NCI-H2081 treated with DMSO at 0.1 percent for 48 hours (cell line): ENCODE measurements around the gene BBS12.
"Not testable (repeated sequence)": the region's sequence is repeated elsewhere in the genome, so short reads cannot be mapped to it uniquely, and the experiment has no call there.

Experiments
- DNase-seq: peaks from one replicate; lab custom pipeline; 2025; lab: John Stamatoyannopoulos, UW

The BBS12 gene

GRCh38 chr4:122765692-122766352, 33.3 kb downstream of the BBS12 start:
- no peak for DNase-seq

- DNase-seq, result no peak
Observed at GRCh38 chr4:122766353-122766705, 33.8 kb downstream of the BBS12 start.

GRCh38 chr4:122766950-122767349, 34.4 kb downstream of the BBS12 start:
- DNase-seq, result no peak

GRCh38 chr4:122771724-122772123, 39.2 kb downstream of the BBS12 start:
- DNase-seq, result no peak

DNA sequence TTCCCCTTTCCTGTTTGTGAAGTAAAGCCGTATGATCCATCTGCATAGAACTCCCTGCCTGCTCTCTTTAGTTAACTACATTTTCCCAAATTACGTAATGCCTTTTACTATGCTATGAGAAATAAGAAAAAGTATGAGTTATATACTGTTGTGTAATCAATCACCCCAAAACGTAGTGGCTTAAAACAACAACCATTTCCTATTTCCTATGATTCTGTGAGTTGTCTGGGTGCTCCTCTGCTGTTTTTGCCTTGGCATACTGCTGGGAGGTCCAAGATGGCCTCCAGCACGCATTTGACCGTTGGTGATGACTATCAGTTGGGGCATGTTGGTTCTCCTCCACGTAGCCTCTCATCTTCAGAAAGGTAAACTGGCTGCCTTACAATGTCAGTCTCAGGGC, 39.8 kb downstream of the BBS12 start:
- no peak for DNase-seq

DNA sequence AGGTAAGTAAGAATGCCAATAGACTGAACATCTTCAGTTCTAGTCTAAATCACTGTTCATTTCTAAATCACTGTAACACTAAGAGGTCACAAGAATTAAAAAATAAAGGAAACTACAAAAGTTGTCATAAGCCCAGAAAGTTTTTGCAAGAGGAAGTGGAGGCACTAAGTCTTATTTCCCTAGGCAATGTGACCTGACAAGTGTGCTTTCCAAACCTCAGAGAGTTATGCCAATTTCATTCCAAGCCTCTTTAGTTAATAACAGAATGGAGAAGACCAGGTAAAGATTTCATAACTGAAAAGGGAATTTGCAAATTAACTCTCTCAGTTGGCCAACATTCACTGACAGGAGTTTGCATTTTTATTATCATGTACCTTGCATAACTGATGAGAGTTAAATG, 40.5 kb downstream of the BBS12 start:
- DNase-seq, result no peak

GRCh38 chr4:122775039-122775438, 42.5 kb downstream of the BBS12 start:
- no peak for DNase-seq

DNA sequence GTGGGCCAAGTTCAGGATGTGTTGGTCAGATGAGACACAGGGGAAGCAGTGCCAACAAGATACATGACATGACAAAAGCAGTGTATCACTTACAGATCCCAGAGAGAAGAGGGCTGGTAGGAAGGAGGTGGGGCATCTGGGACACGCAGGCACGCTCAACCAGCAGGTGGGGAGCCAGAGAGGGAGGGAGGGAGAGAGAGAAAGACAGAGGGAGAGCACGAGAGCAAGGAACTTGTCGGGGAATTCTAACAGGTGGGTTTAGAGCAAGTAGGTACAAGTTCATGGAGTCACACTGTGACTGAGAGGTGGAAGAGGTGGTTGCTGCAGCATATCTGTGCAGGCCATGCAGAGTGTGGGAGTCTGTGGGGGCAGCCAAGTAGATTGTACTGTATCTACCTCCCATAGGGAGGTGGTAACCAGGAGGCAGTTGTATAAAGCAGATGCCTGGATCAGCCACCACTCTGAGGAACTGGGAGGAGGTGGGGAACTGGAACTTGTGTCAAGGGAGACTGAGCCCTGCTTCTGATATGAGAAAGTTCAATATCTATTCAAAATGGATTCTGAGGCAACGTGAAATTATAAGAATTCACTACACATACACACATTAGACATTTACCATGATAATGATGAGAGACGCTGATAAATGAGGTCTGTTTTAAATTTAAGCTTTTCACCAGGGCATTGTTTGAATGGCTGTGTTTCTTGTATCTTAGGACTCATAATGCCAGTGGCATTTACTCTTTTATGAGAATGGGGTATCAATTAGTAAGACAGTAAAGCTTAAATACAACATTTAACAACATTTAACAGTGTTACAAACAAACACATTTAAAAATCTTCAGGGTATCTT, 43.7 kb downstream of the BBS12 start:
- no peak for DNase-seq

DNA sequence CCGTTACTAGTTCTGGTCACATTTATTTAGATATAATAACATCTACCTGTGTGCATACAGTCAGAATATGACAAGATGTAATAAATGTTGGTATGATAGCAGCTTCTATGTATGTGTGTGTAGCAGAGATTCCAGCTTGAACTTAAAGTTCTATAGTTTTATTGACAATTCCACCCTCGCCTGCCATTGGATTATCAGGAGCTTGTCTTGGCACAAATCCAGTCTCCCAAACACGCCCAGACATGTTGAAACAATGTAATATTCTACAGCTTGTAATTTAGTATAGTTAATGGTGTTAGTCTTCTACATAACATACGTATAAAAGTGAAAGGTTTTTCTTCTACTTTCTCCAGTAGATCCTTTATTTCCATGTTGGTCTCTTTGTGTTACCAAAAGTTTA, 44.4 kb downstream of the BBS12 start:
- no peak for DNase-seq

DNA sequence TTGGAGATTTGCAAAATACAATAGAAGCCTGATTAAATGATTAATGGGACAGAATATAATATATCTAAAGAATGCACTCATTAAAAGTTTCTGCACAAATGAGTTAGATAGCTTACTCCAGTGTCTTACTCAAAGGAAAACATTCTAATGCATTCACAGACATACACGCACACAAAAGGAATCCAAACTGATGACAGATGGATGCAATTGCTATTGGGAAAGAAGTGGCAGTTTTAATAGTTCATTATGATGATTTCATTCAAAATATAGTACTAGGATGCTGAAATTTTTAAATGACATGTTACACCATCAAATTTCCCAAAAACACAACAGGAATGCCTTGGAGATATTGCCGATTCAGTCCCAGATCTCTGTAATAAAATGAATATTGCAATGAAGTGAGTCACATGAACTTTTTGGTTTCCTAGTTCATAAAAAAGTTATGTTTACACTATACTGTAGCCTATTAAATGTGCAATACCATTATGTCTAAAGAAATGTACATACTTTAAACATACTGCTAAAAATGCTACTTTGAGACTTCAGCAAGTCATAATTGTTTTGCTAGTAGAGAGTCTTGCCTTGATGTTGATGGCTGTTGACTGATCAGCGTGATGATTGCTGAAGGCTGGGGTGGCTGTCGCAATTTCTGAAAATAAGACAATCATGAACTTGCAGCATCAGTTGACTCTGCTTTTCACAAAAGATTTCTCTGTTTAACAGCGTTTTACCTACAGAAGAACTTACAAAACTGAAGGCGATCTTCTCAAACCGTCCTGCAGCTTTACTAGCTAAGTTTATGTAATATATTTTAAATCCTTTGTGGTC, 45.6 kb downstream of the BBS12 start:
- DNase-seq, result no peak

DNA sequence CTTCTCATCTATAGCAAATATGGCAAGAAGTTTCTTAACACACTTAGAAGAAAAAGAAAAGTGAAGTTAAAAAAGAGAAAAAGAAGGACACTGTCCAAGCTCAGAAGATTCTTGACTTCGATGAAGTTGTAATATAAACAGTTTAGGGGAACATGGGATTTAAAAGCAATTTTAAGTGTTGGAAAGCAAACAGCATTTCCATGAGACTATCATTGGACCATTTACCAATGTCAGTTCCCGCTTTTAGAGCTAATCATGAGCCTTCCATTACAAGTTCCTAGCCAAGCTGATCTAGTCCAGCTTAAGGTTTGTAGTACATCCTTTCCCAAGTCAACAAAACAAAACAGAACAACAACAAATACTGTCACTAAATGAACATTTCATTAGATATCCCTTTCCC, 49.0 kb downstream of the BBS12 start:
- DNase-seq, result no peak

GRCh38 chr4:122783301-122784215, 51.1 kb downstream of the BBS12 start:
- no peak for DNase-seq

DNA sequence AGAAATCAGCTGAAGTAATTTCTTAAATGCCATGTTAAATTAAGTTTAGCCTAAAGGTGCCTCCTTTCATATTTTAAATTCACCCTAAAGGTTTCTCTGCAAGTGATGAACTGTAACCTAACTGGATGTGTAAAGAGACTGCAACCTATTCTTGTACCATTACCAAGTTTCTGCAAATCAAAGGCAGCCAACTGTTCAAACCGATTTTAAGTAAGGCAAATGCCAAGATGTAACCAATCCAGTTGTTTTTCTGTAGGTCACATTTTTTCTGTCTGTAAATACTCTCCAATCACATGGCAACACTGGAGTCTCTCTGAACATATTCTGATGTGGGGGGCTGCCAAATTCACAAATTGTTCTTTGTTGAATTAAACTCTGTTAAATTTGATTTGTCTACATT, 51.8 kb downstream of the BBS12 start:
- no peak for DNase-seq

DNA sequence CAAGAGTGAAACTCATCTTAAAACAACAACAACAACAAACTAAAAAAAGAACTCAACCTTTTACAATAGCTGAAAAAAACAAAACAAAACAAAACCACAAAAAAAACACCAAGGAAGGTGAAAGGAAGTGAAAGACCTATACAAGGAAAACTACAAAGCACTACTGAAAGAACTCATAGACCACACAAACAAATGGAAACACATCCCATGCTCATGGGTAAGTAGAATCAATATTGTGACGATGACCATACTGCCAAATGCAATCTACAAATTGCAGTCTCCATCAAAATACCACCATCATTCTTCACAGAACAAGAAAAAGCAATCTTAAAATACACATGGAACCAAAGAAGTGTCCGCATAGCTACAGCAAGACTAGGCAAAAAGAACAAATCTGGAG, 52.6 kb downstream of the BBS12 start:
- no peak for DNase-seq

DNA sequence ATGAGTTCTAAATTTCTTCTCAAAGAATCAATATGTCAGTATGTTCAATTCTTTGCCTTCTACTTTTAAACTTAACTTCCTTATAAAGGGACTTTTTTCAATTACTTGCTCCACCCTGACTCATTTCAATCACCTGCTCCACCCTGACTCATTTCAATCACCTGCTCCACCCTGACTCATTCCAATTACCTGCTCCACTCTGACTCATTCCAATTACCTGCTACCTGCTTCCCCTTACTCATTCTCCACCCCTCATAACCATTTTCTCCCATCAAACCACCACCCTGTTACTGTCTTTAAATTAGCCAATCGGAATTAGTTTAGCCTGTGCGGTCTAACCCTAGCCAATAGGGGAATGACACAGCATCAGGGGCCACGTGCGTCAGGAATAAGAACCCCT, 53.8 kb downstream of the BBS12 start:
- not testable (repeated sequence) for DNase-seq

- DNase-seq, result not testable (repeated sequence)
Observed at GRCh38 chr4:122786920-122787319, 54.4 kb downstream of the BBS12 start.

GRCh38 chr4:122787940-122788339, 55.4 kb downstream of the BBS12 start:
- DNase-seq, result no peak

GRCh38 chr4:122788935-122789334, 56.4 kb downstream of the BBS12 start:
- no peak for DNase-seq

- DNase-seq, result no peak
Observed at GRCh38 chr4:122793811-122794210, 61.3 kb downstream of the BBS12 start.
